GM18870 (cell line): ENCODE data around the gene OR2AG1.
"Not testable (repeated sequence)": the region's sequence is repeated elsewhere in the genome, so short reads cannot be mapped to it uniquely, and the experiment has no call there.

Source experiments
- ATAC-seq: cut with Tn5 transposase; IDR thresholded peaks from one replicate; pipeline ENCODE4 v1.9.1; 2021; ENCODE audit warnings: moderate library complexity; ENCODE audit not compliant: unreplicated experiment

OR2AG1 gene

DNA sequence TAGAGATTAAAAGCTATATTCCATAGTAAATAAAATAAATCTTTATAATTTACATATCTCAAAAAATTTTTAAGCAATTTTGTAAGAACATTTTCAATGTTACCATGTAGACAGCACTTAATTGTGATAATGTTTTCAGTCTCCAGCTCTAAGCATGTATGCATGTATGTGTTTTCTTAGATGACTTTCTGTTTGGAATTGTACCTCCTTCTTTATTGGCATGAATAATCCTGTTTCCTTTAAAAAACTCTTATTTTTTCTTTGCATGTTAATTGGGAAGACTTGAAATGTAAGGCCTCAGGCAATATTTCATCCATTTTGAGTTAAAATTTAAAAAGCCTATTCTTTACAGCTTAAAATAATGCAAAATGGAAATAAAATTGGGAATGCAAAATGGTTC is 2.0 kb upstream of the OR2AG1 start:
- ATAC-seq, result no peak

DNA sequence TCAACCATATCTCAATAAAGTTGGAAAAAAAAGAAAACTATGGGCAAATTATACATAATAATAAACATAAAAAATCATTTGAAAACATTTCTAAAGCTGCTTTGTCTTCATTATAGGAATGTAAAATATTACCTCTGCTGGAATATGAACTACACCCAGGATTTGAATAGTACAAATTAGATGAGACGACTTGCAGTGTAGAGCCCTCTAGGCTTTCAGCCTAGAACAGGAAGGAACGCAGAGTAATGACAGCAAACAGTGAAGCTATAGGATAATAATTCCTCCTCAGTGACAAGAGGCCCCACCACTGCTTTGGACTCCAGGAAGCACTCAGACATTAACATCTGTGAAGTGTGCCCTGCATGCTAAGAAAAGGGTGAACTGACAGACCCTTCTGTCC is 7.7 kb downstream of the OR2AG1 start:
- ATAC-seq, result no peak

DNA sequence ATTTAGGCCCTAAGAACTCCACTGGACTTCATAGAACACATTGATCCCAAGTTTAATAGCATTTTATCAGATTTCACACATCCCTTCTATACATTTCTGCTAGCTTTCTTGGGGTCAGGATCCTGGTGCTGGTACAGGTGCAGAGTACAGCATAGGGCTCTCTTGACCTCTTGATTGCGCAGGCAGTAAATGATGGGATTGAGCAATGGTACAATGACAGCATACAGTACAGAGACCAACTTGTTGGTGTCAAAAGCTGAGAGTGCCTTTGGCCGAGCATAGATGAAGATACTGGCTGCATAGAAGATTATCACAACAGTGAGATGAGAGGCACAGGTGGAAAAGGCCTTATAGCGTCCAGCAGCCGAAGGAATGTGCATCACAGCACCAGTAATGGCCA is 11.8 kb downstream of the OR2AG1 start:
- ATAC-seq, result no peak

DNA sequence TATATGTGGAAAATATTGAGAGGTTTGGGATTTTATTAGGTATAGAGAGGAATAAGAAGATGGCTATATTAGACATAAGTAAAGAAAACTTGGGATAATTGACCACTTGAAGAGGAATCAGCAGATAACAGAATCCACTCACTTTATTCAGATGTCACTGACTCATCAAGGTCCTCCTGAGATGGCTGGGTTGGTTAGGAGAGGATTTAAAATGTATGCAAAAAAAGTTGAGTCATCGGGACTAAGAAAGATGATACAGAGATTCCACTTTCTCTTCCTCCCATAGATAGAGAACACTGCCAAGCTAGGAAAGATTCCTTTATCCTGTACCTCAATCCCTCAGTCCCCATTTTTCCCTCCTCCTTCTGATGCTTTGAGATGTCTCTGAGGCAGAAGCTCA is 16.6 kb downstream of the OR2AG1 start, which contains the start of gene OR6A2:
Gene OR6A2, minus strand, starts transcription at position 288 of the 400 bp plus-strand sequence. CDS start 3,981 bp downstream, outside the sequence.
- no peak for ATAC-seq

DNA sequence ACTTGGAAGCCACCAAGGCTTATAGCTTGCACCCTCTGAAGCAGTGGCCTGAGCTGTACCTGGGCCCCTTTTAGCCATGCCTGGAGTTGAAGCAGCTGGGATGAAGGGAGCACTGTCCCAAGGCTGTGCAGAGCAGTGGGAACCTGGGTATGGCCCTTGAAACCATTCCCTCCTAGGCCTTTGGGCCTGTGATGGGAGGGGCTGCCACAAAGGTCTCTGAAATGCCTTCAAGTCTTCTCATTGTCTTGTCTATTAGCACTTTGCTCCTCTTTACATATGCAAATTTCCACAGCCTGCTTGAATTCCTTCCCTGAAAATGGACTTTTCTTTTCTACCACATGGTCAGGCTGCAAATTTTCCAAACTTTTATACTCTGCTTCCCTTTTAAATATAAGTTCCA is 18.3 kb downstream of the OR2AG1 start:
- not testable (repeated sequence) for ATAC-seq

DNA sequence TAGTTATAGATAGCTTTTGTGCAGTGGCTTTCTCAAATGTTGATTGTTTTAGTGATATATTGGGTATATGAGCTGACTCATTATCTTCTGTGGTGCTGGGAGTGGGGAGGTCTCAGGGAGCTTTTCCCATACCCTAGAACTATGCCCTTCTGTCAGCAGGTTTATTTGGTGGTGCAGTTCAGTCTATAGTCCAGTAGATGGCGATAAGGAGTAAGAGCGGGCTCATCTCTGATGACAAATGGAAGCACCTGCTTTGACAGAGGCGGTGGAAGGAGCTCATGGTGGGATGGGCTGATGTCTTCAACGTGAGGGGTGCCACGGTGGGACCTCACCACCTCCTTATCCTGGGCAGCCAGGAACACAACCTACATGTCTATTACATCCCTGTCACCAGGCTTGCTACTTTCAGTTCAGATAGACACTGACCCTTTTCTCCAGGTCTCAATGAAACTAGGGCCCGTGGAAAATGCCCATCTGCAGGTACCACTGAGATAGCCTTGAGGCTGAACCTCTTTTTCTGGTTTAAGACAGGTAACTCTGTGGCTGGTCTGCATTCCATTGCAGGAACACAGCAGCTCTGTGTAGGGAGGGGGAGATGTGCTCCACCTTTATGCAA is 29.7 kb downstream of the OR2AG1 start:
- no peak for ATAC-seq

DNA sequence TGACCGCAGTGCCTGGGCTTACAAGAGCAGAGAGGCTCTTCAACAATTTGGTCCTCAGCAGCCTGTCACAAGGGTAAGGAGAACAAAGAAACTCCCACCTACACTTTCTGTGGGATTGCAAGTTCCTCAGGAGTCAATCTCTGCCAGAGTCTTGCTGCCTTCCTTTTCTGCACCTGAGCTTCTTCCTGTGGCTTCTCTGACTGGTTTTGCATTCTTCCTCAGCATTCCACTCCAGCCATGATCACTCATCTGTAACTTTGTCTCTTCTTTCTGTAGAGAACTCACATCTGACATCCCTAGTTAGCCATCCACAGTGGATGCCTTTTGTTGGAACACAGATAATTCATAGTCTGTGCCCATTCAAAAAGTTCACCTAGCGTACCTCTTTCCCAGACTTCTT is 30.8 kb downstream of the OR2AG1 start:
- ATAC-seq, result no peak

DNA sequence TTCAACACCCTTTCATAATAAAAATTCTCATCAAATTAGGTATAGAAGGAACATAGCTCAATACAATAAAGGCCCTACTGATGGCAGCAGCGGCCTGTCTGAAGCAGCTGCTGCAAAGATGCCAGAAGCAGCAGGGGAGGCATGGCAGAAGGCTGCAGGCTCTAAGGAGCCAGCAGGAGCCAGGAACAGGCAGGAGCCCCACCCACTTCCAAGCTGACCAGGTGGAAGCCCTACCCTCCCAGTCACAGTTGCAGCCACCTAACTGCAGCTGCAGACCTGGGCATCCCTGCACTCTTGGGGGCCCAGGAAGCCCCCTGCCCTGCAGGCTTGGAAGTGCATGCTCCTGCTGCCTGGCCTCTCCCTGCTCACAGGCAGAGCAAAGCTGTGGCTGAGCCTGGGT is 34.9 kb downstream of the OR2AG1 start:
- ATAC-seq, result no peak

DNA sequence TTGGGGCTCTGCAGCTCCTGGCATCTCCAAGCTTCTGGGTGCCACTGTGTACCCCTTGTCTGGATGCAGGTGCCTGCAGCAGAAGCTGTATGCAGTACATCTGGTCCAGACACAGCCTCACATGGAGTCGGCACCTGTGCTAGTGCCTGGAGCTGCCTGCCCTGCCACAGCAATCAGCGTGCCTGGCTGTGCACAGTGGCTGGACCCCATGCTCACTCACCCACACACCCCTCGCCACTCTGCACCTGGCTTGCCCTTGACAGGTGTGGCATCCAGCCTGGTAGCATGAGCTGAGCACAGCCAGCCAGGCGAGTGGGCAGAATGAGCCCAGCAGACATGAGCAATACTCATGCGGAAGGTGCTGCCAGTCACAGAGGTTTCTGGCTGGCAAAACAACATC is 36.1 kb downstream of the OR2AG1 start:
- no peak for ATAC-seq

DNA sequence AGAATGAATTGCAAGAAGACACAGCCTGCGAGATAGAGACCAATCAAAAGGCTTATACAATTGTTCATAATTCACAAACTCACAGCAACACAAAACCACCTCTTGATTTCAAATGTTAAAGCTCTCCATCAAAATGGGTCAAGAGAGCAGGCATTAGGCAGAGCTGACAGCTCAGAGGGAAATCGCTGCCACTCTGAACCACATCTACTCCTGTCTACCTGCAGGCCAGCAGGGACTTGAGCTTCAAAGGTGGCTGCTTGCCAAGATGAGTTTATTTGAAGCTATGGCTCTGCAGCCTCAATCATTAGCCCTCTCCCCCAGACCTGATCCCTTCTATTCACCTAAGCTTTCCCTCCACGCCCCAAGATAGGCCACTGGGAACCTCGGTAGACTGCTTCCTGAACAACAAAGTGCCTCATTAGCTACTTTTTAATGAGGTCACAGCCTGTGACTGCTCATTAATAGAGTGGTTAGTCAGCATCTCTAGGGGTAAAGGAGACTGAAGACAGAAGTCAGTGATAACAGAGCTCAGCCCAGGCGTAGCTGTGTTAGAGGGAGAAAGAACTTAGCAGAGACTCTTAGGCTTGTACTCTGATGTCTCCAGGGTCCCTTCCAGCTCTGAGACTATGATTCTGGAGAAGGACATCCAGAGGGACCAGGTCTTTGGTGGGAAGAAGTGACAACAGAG is 41.5 kb downstream of the OR2AG1 start:
- no peak for ATAC-seq

DNA sequence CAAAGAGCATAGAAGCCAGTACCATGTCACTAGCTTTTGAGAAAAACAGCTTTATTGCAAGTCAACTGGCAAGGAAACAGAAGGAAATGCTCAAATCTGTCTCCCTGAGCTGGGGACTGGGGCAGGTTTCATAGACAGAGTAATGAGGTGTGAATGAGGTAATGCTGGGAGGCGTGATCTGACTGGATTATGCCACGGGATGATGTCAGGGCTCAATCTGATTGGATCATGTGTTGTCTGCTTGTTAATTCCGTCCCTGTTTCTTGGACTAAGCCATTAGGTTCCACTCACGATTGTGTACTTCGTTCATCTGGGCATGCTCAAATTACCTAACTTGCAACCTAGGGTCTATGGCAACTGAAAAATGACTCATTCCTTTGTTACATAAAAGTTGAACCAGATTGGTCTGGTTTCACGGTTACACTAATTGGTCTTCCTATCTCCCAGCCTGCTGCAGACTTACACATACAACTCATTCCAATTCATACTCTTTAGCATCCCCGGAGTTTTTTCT is 42.5 kb downstream of the OR2AG1 start:
- no peak for ATAC-seq

DNA sequence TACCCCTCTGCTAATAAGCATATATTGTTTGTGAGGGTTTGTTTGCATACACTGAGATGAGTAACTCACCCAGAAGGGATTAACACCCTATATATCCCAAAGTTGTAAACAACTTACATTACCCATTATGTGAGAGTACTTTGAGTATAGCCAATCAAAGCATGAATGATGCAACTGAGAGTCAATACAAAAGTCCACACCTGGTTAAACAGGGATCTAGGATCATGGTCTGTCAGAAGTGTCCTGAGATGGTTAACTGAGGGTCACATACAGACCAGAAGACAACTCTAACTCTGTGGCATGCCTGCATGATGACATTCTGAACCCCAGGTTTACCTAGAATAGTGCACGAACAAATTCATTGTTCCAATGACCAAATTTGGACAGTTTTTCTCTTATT is 45.3 kb downstream of the OR2AG1 start:
- no peak for ATAC-seq

DNA sequence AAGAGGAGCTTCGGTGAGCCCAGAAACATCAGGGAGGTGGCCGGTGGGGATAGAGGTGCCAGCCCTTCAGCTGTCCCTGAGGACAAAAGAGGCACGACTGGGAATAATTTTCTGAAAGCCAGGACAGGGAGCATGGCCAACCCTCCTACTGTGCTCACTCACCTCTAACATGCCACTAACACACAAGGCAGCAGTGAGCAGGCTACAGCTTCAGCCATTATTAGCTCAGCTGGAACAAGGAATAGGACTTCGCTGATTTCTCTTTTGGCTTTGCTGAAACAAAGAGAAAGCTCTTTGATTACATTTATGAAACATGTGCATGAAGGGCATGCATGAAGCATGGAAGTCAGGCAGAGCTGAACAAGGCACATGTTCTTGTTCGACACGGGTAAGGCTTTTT is 50.5 kb downstream of the OR2AG1 start:
- no peak for ATAC-seq

DNA sequence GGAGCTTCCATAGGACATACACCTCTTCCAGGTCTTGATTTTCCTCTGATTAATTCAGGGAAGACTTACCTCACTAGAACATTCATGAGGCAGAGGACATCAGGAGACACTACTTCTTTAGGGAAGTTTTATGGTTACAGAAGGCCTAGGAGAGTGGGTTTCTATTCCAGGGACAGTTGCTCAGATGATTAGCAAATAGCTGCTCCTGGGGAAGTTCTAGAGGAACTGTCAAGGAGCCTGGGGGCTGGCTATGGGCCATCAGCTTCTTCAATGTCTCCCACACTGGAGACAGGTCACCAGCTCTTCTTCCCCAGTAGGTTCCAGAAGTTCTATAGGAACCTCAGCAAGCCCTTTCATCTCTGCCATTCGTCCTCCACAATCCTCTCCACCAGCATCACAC is 51.2 kb downstream of the OR2AG1 start:
- no peak for ATAC-seq
